Neural crest cell (in vitro differentiated cells): ENCODE data around the gene CALHM4. TPM values are rescaled to one million over a fixed set of nuclear protein-coding genes. Genes with fewer than 3 reads are reported as not detected.
A peak's percentile ranks its signal among the peaks of the same experiment; 100 is the strongest.

Source experiments
- DNase-seq: peaks from one replicate; pipeline ENCODE4 v3.0.0; 2021; ENCODE audit warnings: low read depth, mixed read lengths, low spot score
- H3K27ac Mint-ChIP-seq: one replicate; pipeline ENCODE4 v1.8.0; 2021; ENCODE audit warnings: mild to moderate bottlenecking, mixed read lengths; ENCODE audit not compliant: unreplicated experiment
- H3K27me3 Mint-ChIP-seq: 2 replicates; pipeline ENCODE4 v1.8.0; 2021; ENCODE audit warnings: low read depth, mild to moderate bottlenecking, mixed read lengths
- H3K36me3 Mint-ChIP-seq: 2 replicates; pipeline ENCODE4 v1.8.0; 2021; ENCODE audit warnings: low read depth, mild to moderate bottlenecking, mixed read lengths
- H3K4me1 Mint-ChIP-seq: 2 replicates; pipeline ENCODE4 v1.8.0; 2021; ENCODE audit warnings: mixed read lengths
- H3K4me3 Mint-ChIP-seq: one replicate; pipeline ENCODE4 v1.8.0; 2021; ENCODE audit warnings: mild to moderate bottlenecking, mixed read lengths
- H3K9me3 Mint-ChIP-seq: 2 replicates; pipeline ENCODE4 v1.8.0; 2021; ENCODE audit warnings: mixed read lengths
- CTCF ChIP-seq: fragments of 200-600 bp; sonication (generic); conservative IDR thresholded peaks from 2 replicates; pipeline ENCODE4 v1.5.0; 2021; ENCODE audit warnings: antibody characterized with exemption, mild to moderate bottlenecking
- total RNA-seq: library from RNA; stranded (reverse); gene quantifications from 2 replicates; pipeline ENCODE4 v1.2.1, GENCODE V29; 2021

CALHM4 gene
- total RNA-seq, 1 donor from 2014 or later = not detected

- peak overlapping the region; percentile 67 for H3K4me3 Mint-ChIP-seq
- TF ChIP-seq CTCF = no peak
- peaks cover 32% of the 10 kb centered on the region for H3K4me1 Mint-ChIP-seq
- no peaks in the 10 kb centered on the region for H3K9me3 Mint-ChIP-seq
- peaks cover 22% of the 10 kb centered on the region for H3K27me3 Mint-ChIP-seq
- H3K27ac Mint-ChIP-seq = no peak overlapping the region
- H3K36me3 Mint-ChIP-seq = no peaks in the 10 kb centered on the region
- DNase-seq = no peak
Measured at GRCh38 chr6:116568821-116569755, 15.5 kb downstream of the CALHM4 start.

- Mint-ChIP-seq H3K9me3 (no peaks in the 10 kb centered on the region), H3K36me3 (no peaks in the 10 kb centered on the region), H3K4me3 (peak within 1 kb of the TSS; percentile 100), H3K4me1 (peaks cover 34% of the 10 kb centered on the region), H3K27ac (peak within 1 kb of the TSS; percentile 98), H3K27me3 (peaks cover 16% of the 10 kb centered on the region)
- no peak for TF ChIP-seq CTCF
- peak; percentile 96 for DNase-seq
Measured at GRCh38 chr6:116570856-116571682, 17.5 kb downstream of the CALHM4 start, which contains the start of gene RWDD1. RWDD1 (plus strand) TSS chr6:116571504; CDS start chr6:116571583, 79 bp downstream.

GRCh38 chr6:116571683-116572000, 18.1 kb downstream of the CALHM4 start:
- Mint-ChIP-seq H3K4me1 (peaks cover 34% of the 10 kb centered on the region), H3K4me3 (peak overlapping the region; percentile 100), H3K9me3 (no peaks in the 10 kb centered on the region), H3K36me3 (no peaks in the 10 kb centered on the region), H3K27ac (peak overlapping the region; percentile 96), H3K27me3 (peaks cover 12% of the 10 kb centered on the region)
- no peak for TF ChIP-seq CTCF
- no peak for DNase-seq

- peak overlapping the region; percentile 100 for H3K4me3 Mint-ChIP-seq
- H3K36me3 Mint-ChIP-seq = no peaks in the 10 kb centered on the region
- TF ChIP-seq CTCF = no peak
- H3K4me1 Mint-ChIP-seq = peaks cover 34% of the 10 kb centered on the region
- H3K9me3 Mint-ChIP-seq = no peaks in the 10 kb centered on the region
- no peak for DNase-seq
- H3K27me3 Mint-ChIP-seq = peaks cover 7% of the 10 kb centered on the region
- H3K27ac Mint-ChIP-seq = peak overlapping the region; percentile 96
Measured at GRCh38 chr6:116572162-116572561, 18.6 kb downstream of the CALHM4 start.

GRCh38 chr6:116575227-116575626, 21.7 kb downstream of the CALHM4 start:
- H3K4me1 Mint-ChIP-seq = peaks cover 30% of the 10 kb centered on the region
- no peaks in the 10 kb centered on the region for H3K9me3 Mint-ChIP-seq
- no peak for TF ChIP-seq CTCF
- no peaks in the 10 kb centered on the region for H3K27me3 Mint-ChIP-seq
- no peak for DNase-seq
- H3K4me3 Mint-ChIP-seq = no peak overlapping the region
- H3K27ac Mint-ChIP-seq = no peak overlapping the region
- no peaks in the 10 kb centered on the region for H3K36me3 Mint-ChIP-seq
